GM21515 (cell line): Measurements from ENCODE around the gene TCF4.

Source experiments
- ATAC-seq: cut with Tn5 transposase; IDR thresholded peaks from one replicate; pipeline ENCODE4 v1.9.1; 2021; ENCODE audit not compliant: unreplicated experiment

Gene TCF4

GRCh38 chr18:55508651-55509050 is 79.3 kb downstream of the TCF4 start:
- no peak for ATAC-seq

- no peak for ATAC-seq
Observed at GRCh38 chr18:55506074-55506473, 81.9 kb downstream of the TCF4 start.

- ATAC-seq: no peak
Observed at GRCh38 chr18:55504808-55505207, 83.2 kb downstream of the TCF4 start.

GRCh38 chr18:55503167-55503820 is 84.7 kb downstream of the TCF4 start:
- no peak for ATAC-seq

DNA sequence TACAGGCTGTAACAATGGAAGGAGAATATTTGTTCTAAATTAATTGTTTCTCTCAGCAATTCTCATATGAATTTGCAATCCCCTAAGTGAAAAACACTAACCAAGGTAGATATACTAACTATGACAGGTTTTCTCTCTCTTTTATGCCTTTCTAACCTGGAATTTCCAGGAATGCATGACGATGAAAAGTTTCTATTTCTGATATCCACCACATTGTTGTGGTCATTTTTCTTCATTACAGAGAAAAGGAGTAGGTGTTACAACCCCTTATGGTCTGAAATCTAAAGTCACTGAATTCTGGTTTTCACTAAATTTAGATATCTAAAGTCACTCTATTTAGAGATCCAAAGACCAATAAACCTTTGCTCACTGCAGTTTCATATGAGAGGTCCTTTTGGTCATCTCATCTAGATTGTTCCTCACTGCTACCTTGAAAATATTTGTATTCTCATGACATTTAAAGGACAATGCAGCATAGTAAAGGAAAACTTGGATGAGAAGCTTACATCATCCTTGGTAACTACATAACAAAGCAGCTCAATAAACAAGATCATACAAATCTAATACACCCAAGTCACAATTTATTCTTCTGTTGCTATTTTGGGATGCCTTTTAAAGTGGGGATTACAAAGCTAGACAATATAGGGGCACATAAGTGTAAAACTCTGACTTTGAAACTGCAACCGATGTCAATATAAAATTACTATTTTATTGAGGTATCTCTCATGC is 85.8 kb downstream of the TCF4 start:
- no peak for ATAC-seq

- ATAC-seq: no peak
Observed at GRCh38 chr18:55501579-55501978, 86.4 kb downstream of the TCF4 start.

GRCh38 chr18:55500316-55501086 is 87.5 kb downstream of the TCF4 start:
- no peak for ATAC-seq

GRCh38 chr18:55499526-55499925 is 88.5 kb downstream of the TCF4 start:
- no peak for ATAC-seq

- ATAC-seq: no peak
Observed at GRCh38 chr18:55497825-55498403, 90.1 kb downstream of the TCF4 start.

DNA sequence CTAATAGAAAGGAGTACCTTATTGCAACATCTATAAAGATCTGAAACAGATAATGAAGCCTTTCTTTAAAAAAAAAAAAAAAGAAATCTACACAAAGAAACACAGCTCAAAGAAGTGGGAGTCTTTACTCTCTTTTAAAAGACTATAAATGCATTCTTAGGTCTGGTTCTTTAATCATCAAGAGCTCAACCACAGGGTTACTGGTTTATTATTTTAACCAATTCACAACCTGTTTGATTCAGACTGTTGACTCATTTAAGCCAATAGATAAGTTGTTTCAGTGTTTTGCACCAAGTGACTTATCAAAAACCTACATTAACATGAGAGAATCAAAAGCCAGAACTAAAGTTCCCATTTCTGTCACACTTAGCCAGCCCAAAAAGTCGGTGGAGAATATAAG is 93.1 kb downstream of the TCF4 start:
- ATAC-seq: no peak

DNA sequence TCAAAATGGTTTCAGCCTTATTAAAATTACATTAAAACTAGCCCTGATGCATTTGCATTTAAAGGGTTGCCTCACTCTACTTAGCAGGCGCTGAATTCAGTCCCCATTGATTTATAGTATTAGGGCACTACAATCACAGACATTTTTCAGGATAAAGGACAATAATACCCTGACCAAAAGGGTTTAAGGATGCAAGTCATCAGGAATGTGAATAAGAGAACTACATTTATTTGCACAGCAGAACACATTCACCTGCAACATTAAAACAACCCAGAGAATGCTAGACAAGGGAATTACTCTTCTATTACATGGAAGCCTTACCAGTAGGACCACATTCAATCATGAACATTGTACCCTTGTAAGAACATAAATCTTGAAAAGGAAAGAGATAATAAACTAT is 93.6 kb downstream of the TCF4 start:
- no peak for ATAC-seq

DNA sequence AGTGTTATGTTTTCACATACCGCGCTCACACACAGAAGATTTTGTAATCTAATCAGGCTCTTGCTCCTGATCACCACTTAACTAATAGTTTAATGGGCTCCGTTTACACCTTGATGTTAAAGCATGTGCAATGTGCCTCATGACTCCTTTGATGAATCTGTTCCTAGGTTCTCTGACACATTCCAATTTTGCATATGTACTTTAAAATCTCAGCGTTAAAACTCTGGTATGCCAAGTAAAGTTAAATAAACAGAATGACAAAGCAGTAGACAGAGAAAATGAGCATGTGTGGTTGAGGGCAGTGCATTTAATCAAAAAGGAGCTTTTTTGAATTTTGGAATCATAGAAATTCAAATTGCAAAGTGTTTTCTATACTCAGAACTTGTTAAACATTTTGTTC is 96.4 kb downstream of the TCF4 start:
- ATAC-seq: no peak

DNA sequence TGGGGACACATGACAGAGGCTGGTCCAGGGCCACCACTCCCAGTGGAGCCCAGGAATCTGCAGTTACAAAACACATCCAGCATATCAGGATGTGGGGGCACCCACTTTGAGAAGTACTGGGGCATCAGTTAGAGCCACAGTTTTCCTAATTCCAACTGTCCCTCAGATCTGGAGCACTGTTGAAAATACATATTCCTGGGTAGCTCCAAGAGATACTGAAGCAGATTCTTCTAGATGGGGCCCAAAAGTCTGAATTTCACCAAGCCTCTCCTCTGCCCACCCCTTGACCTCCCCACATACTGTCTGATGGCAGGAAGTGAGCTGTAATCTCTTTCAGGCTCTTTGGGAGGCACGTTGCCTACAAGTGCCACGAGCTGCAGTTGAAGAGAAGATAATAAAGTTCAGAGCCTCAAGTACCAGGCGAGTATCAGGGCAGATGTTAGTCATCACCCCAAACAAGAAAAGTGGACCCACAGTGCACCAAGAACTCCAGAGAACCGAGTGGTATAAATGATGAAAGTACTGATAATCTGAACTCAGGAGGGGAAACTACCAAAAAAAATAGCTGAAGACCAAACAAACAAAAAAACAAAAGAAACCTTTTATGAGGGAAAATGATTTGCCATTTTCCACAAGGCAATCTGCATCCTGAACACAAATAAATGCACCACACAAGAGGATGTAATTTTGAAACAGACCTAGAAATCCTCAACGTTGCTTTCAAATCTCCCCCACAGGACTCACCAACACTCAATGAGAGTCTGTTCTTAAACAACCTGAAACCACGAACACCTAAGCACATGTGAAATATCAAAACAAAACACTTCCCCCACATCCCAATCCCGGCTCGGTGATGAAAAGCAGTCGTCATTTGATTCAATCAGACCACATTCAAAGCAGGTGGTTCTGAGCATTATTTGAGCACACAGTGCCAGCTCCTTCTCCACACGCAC is 98.7 kb downstream of the TCF4 start:
- ATAC-seq: peak; percentile 73

- no peak for ATAC-seq
Observed at GRCh38 chr18:55488473-55488872, 99.5 kb downstream of the TCF4 start.

- ATAC-seq: no peak
Observed at GRCh38 chr18:55487997-55488396, 100.0 kb downstream of the TCF4 start.

- ATAC-seq: no peak
Observed at GRCh38 chr18:55486936-55487335, 101.1 kb downstream of the TCF4 start.

DNA sequence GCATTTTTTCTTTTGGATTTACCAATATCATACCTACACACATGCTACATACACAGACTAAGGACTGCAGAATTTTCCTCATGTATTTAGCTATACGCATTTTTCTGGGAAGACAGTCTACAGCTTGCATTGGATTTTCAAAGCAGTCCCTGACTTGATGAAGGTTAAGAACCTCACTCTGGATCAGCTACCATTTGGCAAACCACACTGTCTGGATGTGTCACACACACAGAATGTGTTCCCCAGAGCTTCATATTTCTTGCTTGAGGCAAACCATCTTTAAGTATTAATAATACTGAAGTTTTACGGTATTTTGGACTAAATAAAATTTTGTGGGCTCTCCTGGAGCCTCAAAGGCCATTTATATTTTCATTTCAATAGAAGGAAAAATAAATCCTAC is 102.3 kb downstream of the TCF4 start:
- no peak for ATAC-seq

DNA sequence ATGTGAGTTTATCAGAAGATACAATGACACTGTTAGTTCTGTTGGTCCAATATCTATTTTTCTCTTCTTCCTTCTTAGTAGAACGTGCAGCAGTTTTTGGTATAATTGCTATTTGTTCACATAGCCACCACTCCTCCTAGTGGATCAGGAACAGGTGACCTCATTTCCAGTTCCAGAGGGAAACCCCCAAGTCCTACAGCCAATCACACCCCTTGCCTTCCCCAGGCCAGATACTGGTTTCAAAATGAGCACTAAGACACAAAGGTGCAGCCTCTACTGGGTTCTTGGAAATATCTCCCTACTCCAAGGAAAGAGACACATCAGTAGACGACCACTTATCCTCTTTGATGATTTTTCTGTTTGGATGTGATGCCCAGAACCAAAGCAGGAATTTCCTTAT is 103.2 kb downstream of the TCF4 start:
- no peak for ATAC-seq

- ATAC-seq: no peak
Observed at GRCh38 chr18:55483266-55483871, 104.6 kb downstream of the TCF4 start.
